Transverse colon (tissue), 3 donors: ENCODE measurements around the gene ADPRHL1.

Experiments used
- EP300 ChIP-seq: sonication (generic); formaldehyde crosslinking; IDR thresholded peaks from one replicate; pipeline ENCODE4 v1.6.1; 2017; ENCODE audit warnings: antibody characterized with exemption, low read depth
- TF ChIP-seq, protein P1 (sequence below), 5 experiments: fragments of 200-600 bp in 3 of 5; fragments of 450-650 bp in 2 of 5; sonication (generic) in 3 of 5; IDR thresholded peaks; 1 replicate in 2 of 5; 2 replicates in 3 of 5; pipeline ENCODE4 v1.5.1; 2016 to 2017; ENCODE audit warnings: antibody characterized with exemption in 5 of 5, inconsistent platforms in 3 of 5, mild to moderate bottlenecking in 2 of 5, moderate library complexity in 1 of 5

- TF ChIP-seq, protein P1, sequence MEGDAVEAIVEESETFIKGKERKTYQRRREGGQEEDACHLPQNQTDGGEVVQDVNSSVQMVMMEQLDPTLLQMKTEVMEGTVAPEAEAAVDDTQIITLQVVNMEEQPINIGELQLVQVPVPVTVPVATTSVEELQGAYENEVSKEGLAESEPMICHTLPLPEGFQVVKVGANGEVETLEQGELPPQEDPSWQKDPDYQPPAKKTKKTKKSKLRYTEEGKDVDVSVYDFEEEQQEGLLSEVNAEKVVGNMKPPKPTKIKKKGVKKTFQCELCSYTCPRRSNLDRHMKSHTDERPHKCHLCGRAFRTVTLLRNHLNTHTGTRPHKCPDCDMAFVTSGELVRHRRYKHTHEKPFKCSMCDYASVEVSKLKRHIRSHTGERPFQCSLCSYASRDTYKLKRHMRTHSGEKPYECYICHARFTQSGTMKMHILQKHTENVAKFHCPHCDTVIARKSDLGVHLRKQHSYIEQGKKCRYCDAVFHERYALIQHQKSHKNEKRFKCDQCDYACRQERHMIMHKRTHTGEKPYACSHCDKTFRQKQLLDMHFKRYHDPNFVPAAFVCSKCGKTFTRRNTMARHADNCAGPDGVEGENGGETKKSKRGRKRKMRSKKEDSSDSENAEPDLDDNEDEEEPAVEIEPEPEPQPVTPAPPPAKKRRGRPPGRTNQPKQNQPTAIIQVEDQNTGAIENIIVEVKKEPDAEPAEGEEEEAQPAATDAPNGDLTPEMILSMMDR (IDR thresholded peaks at IDR 0.05): no peak
- TF ChIP-seq EP300: no peak
Observed at GRCh38 chr13:113479179-113479578, 25.9 kb upstream of the ADPRHL1 start.
